Ascending aorta (tissue), 2 donors: ENCODE results near the gene NCAPG2. TPM values are rescaled to one million over a fixed set of nuclear protein-coding genes. Genes with fewer than 3 reads are reported as not detected.

Source experiments
- DNase-seq, 2 donors: peaks; one replicate each; pipeline ENCODE4 v3.0.0-alpha.2; 2019; ENCODE audit warnings: low spot score in 2 of 2
- H3K27ac ChIP-seq, 2 donors: fragments of 200-600 bp; sonication (generic); one replicate each; pipeline ENCODE4 v1.5.1; 2016 to 2017; ENCODE audit warnings: mild to moderate bottlenecking in 1 of 2
- H3K27me3 ChIP-seq: fragments of 200-600 bp; sonication (generic); one replicate; pipeline ENCODE4 v1.5.1; 2017
- H3K36me3 ChIP-seq, 2 donors: fragments of 200-600 bp; sonication (generic); one replicate each; pipeline ENCODE4 v1.5.1; 2016
- H3K4me1 ChIP-seq, 2 donors: fragments of 200-600 bp; sonication (generic); one replicate each; pipeline ENCODE4 v1.5.1; 2016 to 2017; ENCODE audit warnings: mild to moderate bottlenecking in 1 of 2
- H3K4me3 ChIP-seq, 2 donors: fragments of 200-600 bp; sonication (generic); one replicate each; pipeline ENCODE4 v1.5.1; 2016 to 2017; ENCODE audit warnings: mild to moderate bottlenecking in 1 of 2
- H3K9me3 ChIP-seq, 2 donors: fragments of 200-600 bp; sonication (generic); one replicate each; pipeline ENCODE4 v1.5.1; 2016
- CTCF ChIP-seq, 3 experiments: fragments of 200-600 bp in 2 of 3; fragments of 450-650 bp in 1 of 3; sonication (generic) in 2 of 3; IDR thresholded peaks; one replicate each; pipeline ENCODE4 v1.5.1; 2016 to 2019; ENCODE audit warnings: antibody characterized with exemption in 3 of 3, mild to moderate bottlenecking in 1 of 3, moderate library complexity in 1 of 3
- intact Hi-C: fragments of 100-400 bp; cut with DNase I; formaldehyde crosslinking; loops from one replicate; pipeline ENCODE4 v1.15.1; 2023
- total RNA-seq: library from RNA; depleted of rRNA; stranded (reverse); fragments of >200 nt; gene quantifications from one replicate; pipeline ENCODE4 v1.1.0, GENCODE V29; 2016

NCAPG2 gene
- total RNA-seq, 1 donor from 2014 or later: 1.6 TPM

GRCh38 chr7:158729646-158730382 is 25.2 kb upstream of the NCAPG2 start:
- no peak for TF ChIP-seq CTCF (IDR thresholded peaks at IDR 0.05)
- Histone ChIP-seq H3K27me3 (no peaks in the 10 kb centered on the region), H3K27ac (no peak overlapping the region), H3K4me3 (no peak overlapping the region), H3K4me1 (no peaks in the 10 kb centered on the region), H3K9me3 (peaks cover 0 to 3% of the 10 kb centered on the region in 2 donors), H3K36me3 (peaks cover 30 to 43% of the 10 kb centered on the region in 2 donors)
- intact Hi-C loops: no loop called here
- DNase-seq: peak in 1 of 2 donors; percentile 54

- Histone ChIP-seq H3K27ac (no peak overlapping the region), H3K36me3 (peaks cover 22 to 36% of the 10 kb centered on the region in 2 donors), H3K4me1 (no peaks in the 10 kb centered on the region), H3K27me3 (no peaks in the 10 kb centered on the region), H3K4me3 (no peak overlapping the region), H3K9me3 (peaks cover 0 to 4% of the 10 kb centered on the region in 2 donors)
- DNase-seq: peak in 1 of 2 donors; percentile 50
- no peak for TF ChIP-seq CTCF (IDR thresholded peaks at IDR 0.05)
- intact Hi-C loops: no loop called here
Measured at GRCh38 chr7:158728911-158729645, 24.5 kb upstream of the NCAPG2 start.

- H3K4me3 ChIP-seq: no peak overlapping the region
- H3K27me3 ChIP-seq: no peaks in the 10 kb centered on the region
- no peak overlapping the region for H3K27ac ChIP-seq
- H3K36me3 ChIP-seq: peaks cover 13 to 25% of the 10 kb centered on the region in 2 donors
- H3K9me3 ChIP-seq: peaks cover 0 to 4% of the 10 kb centered on the region in 2 donors
- DNase-seq: peak in 1 of 2 donors; percentile 50
- intact Hi-C loops: no loop called here
- H3K4me1 ChIP-seq: no peaks in the 10 kb centered on the region
- no peak for TF ChIP-seq CTCF (IDR thresholded peaks at IDR 0.05)
Measured at GRCh38 chr7:158727690-158728089, 23.1 kb upstream of the NCAPG2 start.

- H3K4me3 ChIP-seq: no peak overlapping the region
- H3K27me3 ChIP-seq: no peaks in the 10 kb centered on the region
- no peak for TF ChIP-seq CTCF (IDR thresholded peaks at IDR 0.05)
- intact Hi-C loops: no loop called here
- no peak overlapping the region for H3K27ac ChIP-seq
- peaks cover 0 to 4% of the 10 kb centered on the region in 2 donors for H3K9me3 ChIP-seq
- DNase-seq: peak in 1 of 2 donors; percentile 51
- no peaks in the 10 kb centered on the region for H3K4me1 ChIP-seq
- H3K36me3 ChIP-seq: peaks cover 10 to 12% of the 10 kb centered on the region in 2 donors
Measured at GRCh38 chr7:158726277-158726807, 21.7 kb upstream of the NCAPG2 start.

GRCh38 chr7:158725506-158725800 is 20.8 kb upstream of the NCAPG2 start:
- H3K4me1 ChIP-seq: no peaks in the 10 kb centered on the region
- H3K4me3 ChIP-seq: no peak overlapping the region
- H3K27ac ChIP-seq: no peak overlapping the region
- peaks cover 5 to 9% of the 10 kb centered on the region in 2 donors for H3K36me3 ChIP-seq
- TF ChIP-seq CTCF (IDR thresholded peaks at IDR 0.05): no peak
- H3K27me3 ChIP-seq: no peaks in the 10 kb centered on the region
- intact Hi-C loops: no loop called here
- H3K9me3 ChIP-seq: peaks cover 0 to 4% of the 10 kb centered on the region in 2 donors
- DNase-seq: no peak
